ENCODE results near the gene PAPPA.

DNA sequence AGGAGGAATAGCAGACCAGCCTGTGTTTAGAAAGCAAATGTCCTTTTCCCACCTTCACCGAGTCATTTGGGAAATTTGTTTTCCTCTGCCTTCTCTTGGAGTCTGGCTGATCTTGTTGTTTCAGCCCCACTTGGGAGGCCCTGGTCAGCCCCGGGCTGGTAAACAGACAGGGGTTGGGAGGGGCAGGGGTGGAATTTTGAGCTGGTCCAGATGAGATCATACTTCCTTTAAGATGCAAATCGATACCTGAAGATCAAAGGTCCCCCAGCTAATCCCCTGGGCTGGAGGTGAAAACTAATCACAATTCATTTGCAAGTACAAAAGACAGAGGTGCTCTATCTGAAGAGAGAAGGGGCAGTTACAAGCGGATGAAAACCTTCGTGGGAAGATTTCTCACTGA is 118.4 kb downstream of the PAPPA start:
- TF ChIP-seq, protein P1, sequence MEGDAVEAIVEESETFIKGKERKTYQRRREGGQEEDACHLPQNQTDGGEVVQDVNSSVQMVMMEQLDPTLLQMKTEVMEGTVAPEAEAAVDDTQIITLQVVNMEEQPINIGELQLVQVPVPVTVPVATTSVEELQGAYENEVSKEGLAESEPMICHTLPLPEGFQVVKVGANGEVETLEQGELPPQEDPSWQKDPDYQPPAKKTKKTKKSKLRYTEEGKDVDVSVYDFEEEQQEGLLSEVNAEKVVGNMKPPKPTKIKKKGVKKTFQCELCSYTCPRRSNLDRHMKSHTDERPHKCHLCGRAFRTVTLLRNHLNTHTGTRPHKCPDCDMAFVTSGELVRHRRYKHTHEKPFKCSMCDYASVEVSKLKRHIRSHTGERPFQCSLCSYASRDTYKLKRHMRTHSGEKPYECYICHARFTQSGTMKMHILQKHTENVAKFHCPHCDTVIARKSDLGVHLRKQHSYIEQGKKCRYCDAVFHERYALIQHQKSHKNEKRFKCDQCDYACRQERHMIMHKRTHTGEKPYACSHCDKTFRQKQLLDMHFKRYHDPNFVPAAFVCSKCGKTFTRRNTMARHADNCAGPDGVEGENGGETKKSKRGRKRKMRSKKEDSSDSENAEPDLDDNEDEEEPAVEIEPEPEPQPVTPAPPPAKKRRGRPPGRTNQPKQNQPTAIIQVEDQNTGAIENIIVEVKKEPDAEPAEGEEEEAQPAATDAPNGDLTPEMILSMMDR (IDR thresholded peaks at IDR 0.05; ENCODE audit: insufficient read depth, low read depth, low read length) = no peak
- no peak for TF ChIP-seq EZH2 (IDR thresholded peaks at IDR 0.05; ENCODE audit: insufficient read depth, low read length)
